ENCODE measurements around the gene ALDH1B1.

ALDH1B1 gene

GRCh38 chr9:38392235-38393127, at the start of gene ALDH1B1:
Gene ALDH1B1, plus strand, starts transcription at chr9:38392702. Its CDS starts 3,047 bp downstream, at chr9:38395749.
- peak; percentile 63 for DNase-seq (ENCODE audit: low read depth)

- no peak for DNase-seq (ENCODE audit: low read depth)
Measured at GRCh38 chr9:38343037-38343436, 49.5 kb upstream of the ALDH1B1 start.

GRCh38 chr9:38343552-38343951, 49.0 kb upstream of the ALDH1B1 start:
- no peak for DNase-seq (ENCODE audit: low read depth)

DNA sequence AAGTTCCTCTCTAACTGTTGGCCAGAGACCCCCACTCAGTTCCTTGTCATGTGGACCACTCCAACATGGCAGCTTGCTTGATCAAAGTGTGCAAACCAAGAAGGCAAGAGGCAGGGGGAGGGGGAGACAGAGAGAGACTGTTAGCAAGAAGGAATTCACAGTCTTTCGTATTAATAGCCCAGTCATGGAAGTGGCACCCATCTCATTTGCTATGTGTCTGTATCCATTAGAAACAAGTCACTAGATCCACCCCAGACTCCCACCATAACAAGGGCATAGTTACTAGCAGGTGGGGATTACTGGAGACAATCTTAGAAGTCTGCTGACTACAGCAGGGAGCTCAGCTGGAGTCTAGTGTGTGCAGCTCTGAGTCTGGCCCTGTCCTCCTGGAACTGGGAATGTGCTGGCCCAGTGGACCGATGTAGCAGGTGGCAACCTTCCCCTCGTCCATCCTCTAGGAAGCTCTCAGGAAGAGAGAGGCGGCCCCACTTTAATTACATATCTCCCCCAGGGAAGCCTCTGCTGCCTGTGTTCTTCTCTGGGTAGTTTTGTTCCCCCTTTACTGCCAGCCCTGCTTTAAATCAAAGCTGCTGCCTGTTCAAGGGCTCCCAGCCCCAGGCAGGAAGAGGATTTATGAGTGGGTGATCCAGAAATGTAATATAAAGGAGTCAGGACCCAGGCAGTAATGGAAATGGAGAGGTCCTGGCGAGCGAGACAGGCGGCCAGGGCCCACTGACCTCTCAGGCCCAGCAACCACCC, 47.8 kb upstream of the ALDH1B1 start:
- no peak for DNase-seq (ENCODE audit: low read depth)

DNA sequence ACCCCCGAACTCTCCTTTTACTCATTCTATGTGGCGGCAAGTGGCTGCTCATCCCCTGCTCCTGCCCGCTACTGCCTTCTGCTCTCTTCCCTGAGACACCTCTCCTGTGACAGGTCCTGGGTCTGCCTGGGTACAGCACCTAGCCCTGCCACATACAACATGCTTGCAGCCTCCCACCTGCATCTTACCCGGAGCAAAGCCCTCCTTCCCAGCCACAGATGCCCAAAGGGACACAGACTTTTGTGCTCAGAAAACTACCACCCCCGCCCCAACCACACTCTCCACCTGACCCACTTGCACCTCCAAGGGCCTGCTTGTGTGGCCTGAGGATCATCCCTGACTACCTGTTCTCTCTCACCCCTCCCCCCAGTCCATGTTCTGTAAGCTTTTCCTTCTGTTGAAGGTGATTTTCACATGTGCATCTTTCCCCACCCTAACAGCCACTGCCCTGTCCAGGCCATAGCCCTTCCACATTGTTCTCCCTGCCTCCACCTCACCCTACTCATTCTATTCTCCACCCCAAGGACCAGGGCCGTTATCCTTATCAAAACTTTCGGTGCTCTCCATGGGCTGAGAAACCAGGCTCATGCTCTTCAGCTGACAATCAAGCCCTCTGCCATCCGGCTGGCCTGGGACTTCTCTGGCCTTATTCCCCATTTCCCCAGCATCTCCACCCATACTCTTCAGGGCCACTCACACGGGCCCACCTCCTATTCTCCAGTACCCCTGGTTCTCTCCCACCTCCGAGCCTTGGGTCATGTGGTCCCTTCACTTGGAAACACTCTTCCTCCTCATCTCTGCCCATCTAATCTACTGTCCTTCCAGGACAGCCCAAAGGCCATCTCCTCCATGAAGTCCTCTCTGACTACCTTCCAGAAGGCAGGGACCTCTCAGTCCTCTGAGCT, 46.4 kb upstream of the ALDH1B1 start:
- no peak for DNase-seq (ENCODE audit: low read depth)

- DNase-seq (ENCODE audit: low read depth): no peak
Measured at GRCh38 chr9:38346811-38347210, 45.7 kb upstream of the ALDH1B1 start.

DNA sequence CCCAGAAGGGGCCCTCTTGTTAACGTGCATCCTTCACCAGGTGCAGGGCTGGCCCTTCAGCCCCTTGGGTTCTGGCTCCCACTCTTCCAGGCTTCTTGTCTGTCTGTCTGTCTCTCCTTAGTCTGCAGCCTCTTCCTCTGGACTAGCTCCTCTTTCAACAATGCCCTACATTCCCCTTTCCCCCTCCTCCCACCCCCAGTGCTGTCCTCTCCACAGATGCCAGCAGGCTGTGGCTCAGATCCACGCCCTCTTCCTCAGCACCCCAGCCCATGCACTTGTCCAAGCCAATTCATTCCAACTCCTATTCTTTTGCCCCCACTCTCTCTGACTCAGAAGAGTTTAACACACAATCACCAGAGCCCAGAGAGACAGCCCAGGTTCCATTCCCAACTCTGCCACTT, 45.2 kb upstream of the ALDH1B1 start:
- DNase-seq (ENCODE audit: low read depth): no peak

GRCh38 chr9:38347946-38348345, 44.6 kb upstream of the ALDH1B1 start:
- no peak for DNase-seq (ENCODE audit: low read depth)

GRCh38 chr9:38350529-38350928, 42.0 kb upstream of the ALDH1B1 start:
- DNase-seq (ENCODE audit: low read depth): no peak

DNA sequence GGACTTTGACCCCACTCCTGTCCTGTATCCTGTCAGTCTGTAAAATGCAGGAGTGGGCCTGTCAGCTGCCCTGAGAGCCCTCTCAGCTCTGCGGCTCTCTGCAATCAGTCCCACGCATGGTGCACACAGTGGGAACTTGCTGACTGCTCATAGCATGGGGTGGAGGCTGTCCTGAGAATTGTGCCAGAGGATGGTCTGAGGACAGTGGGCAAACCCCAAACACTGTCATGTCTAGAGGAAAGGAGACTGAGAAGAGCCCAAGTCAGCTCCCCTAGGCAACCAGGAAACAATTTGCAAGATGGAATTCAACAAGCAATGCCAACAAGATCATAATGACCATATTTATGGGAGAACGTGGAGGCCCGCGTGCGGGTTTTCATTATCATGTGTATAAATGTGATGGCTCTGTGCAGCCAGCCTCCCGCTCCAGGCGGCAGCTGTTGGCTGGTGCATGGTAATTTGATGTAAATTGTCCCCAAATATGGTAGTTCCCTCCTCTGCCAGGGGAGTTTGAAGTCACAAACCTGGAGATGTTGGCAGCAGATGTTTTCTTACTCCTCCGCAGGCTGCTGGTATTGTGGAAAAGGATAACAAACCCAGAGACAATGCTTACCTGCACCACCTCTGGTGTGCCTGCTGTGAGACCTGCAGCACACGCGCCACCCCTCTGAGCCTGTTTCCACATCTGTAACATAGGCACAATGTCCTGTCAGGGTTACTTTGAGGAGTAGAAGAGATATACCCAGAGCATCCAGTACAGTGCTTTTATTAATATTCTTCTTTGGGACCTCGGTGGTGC, 39.8 kb upstream of the ALDH1B1 start:
- DNase-seq (ENCODE audit: low read depth): no peak

- no peak for DNase-seq (ENCODE audit: low read depth)
Measured at GRCh38 chr9:38355115-38355514, 37.4 kb upstream of the ALDH1B1 start.

DNA sequence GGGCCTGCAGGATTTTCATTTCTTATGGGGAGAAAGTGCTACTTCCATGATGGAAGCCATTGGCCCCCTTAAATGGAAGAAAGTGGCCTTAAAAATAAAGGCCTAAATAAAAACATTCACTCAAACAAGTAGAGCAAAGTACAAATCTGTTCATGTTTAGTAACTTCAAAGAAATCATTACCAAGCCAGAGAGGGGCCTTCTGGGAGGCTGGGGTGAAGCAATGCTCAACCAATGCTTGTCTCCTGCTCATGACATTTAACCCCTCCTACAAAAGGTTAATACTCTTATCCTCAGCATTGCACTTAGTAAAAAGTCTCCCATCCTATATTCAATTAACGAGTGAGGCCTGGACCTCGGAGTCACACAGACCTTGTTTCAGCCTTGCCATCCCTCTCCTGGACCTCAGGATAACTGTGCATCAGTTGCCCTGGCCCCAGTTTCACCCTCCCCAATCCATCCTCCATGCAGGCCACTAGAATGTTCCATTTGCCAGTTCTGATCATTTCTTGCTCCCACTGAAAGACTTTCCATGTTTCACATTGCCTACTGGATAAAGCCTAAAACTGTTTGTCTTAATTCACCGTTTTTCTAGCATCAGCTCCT, 36.9 kb upstream of the ALDH1B1 start:
- DNase-seq (ENCODE audit: low read depth): no peak

- no peak for DNase-seq (ENCODE audit: low read depth)
Measured at GRCh38 chr9:38356851-38357250, 35.7 kb upstream of the ALDH1B1 start.

DNA sequence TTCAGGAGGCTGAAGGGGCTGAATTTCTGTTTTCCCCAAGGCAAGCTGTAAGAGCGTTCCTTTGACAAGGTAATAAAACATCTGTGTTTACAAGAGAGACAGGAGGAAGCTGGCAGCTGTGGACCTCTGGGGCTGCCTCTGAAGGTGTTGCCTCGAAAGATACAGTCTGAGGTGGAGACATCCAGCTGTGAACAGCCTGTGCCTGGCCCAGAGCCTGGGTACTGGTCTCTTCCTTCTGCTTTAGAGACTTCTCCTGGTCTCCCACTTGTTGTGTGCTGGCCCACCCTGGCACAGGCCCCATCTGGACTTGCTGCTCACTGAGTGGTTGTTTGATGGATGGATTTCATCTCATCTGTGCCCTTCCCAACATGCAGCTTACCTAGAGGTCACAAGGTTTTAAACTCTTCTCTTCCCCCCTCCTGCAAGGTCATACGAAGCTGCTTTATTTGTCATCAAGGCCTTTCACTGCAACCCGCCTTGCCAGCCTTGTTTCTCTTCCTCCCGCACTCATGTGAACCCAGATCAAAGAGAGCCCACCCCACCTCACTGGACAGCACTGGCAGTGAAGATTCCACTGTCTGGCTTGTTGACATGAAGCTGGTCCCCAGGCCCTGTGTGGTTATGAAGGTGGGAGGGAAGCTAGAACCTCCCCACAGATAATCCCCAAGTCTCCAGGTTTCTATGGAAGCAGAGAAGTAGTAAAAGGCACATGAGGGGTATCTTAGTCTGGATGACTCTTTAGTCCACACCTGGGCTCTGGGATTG, 35.0 kb upstream of the ALDH1B1 start:
- no peak for DNase-seq (ENCODE audit: low read depth)

GRCh38 chr9:38358390-38359296, 33.9 kb upstream of the ALDH1B1 start:
- no peak for DNase-seq (ENCODE audit: low read depth)

DNA sequence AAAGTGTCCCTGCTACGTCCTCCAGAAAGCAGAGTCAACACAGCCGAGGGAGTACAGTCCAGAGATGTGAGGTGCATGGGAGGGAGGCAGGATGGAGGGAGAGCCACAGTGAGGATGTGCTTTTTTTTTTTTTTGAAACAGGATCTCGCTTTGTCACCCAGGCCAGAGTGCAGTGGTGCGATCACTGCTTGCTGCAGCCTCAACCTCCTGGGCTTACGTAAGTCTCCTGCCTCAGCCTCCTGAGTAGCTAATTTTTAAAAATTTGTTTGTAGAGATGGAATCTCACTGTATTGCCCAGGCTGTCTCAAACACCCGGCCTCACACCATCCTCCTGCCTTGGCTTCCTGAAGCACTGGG, 33.2 kb upstream of the ALDH1B1 start:
- no peak for DNase-seq (ENCODE audit: low read depth)

DNA sequence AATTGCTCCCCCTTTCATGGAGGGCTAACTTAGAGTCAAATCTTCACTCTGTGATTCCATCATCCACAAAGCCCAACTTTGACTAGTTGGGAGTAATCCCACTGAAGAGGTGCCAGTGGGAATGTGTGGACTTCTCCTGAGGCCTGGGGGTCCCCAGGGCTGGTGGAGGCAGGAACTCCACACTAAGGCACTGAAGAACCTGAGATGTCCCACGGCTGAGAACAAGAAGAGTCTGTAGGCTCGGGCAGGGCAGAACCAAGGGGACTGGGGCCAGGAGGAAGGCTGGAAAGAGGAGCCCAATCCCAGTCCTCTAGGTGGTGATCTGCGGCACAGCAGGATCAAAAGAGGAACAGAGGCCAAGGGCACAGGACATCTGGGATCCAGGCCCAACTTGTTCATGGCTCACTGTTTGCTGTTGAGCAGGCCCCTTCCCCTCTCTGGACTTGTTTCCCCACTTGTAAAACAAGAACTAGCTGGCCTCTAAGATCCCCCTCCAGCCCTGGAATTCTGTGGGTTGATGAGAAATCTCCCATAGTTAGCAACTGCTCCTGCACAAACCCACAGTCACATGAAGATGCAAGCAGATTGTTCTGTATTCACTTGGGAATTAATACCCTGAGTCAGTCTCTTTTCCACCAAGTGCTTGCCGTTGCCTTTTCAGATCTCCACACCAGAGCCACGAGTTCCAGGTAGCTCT, 32.7 kb upstream of the ALDH1B1 start:
- DNase-seq (ENCODE audit: low read depth): no peak

DNA sequence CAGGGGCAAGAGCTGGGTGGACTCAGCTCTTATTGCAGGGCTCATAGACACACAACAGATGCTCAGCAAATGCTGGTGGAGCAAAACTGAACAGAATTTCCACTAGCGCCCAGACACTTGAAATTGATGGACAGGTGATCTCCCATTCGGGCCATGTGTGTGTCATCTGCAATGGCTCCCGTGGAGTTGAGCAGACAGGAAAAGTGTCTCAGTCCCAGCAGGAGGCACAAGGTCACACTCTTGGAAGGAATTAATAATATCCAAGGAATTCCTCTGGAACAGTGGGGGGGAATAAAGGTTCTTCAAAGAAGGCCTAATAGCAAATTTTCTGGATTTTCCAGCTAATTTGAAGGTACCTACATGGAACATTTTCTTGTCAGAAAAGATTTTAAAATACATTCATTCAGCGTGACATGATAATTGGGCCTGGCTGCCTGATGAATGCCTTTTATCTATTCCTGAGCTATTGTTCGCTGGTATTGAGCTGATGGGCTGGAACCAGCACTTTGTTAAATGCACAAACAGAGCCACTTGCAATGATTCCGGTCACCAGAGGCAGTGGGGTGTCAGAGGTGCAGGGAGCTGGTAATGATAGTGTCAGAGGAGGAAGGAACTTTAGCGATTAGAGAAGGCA, 31.5 kb upstream of the ALDH1B1 start:
- no peak for DNase-seq (ENCODE audit: low read depth)

Data from fibroblast of the conjunctiva (primary cell).